Measurements from ENCODE around the gene CTRL.
"Not testable (repeated sequence)": the region's sequence is repeated elsewhere in the genome, so short reads cannot be mapped to it uniquely, and the experiment has no call there.

Gene CTRL

GRCh38 chr16:67942200-67942509 lies 10.5 kb upstream of the CTRL start:
- Mint-ChIP-seq H3K4me1 (ENCODE audit: low read depth in 2 of 2) (peaks cover 23% of the 10 kb centered on the region in 2 donors), H3K9me3 (no peaks in the 10 kb centered on the region), H3K27ac (peak overlapping the region in 1 of 2 donors; percentile 87), H3K36me3 (ENCODE audit: insufficient read depth) (no peaks in the 10 kb centered on the region), H3K27me3 (no peaks in the 10 kb centered on the region), H3K4me3 (no peak overlapping the region)
- ATAC-seq (replicated peaks) = peak; percentile 59
- no peak for DNase-seq

- no peak for ATAC-seq (replicated peaks)
- Mint-ChIP-seq H3K9me3 (no peaks in the 10 kb centered on the region), H3K4me3 (no peak overlapping the region), H3K27me3 (no peaks in the 10 kb centered on the region), H3K36me3 (ENCODE audit: insufficient read depth) (peaks cover 3% of the 10 kb centered on the region), H3K4me1 (ENCODE audit: low read depth in 2 of 2) (peaks cover 27 to 28% of the 10 kb centered on the region in 2 donors), H3K27ac (peak overlapping the region in 1 of 2 donors; percentile 87)
- no peak for DNase-seq
These were observed 10.0 kb upstream of the CTRL start for GRCh38 chr16:67941469-67942199.

- Mint-ChIP-seq H3K4me3 (no peak overlapping the region), H3K9me3 (no peaks in the 10 kb centered on the region), H3K36me3 (ENCODE audit: insufficient read depth) (peaks cover 13% of the 10 kb centered on the region), H3K4me1 (ENCODE audit: low read depth in 2 of 2) (peaks cover 29 to 32% of the 10 kb centered on the region in 2 donors), H3K27me3 (no peaks in the 10 kb centered on the region), H3K27ac (peak overlapping the region; percentile 62 to 87)
- ATAC-seq (replicated peaks) = no peak
- DNase-seq = no peak
These were observed 8.9 kb upstream of the CTRL start for GRCh38 chr16:67940446-67941089.

GRCh38 chr16:67939507-67940445 lies 8.1 kb upstream of the CTRL start:
- peaks cover 36 to 40% of the 10 kb centered on the region in 2 donors for H3K4me1 Mint-ChIP-seq (ENCODE audit: low read depth in 2 of 2)
- H3K27me3 Mint-ChIP-seq = no peaks in the 10 kb centered on the region
- DNase-seq (peak in 1 of 3 experiments; percentile 10), ATAC-seq (replicated peaks) (no peak)
- peak overlapping the region in 1 of 2 donors; percentile 57 for H3K4me3 Mint-ChIP-seq
- H3K9me3 Mint-ChIP-seq = no peaks in the 10 kb centered on the region
- H3K36me3 Mint-ChIP-seq (ENCODE audit: insufficient read depth) = peaks cover 21% of the 10 kb centered on the region
- peak overlapping the region; percentile 62 to 87 for H3K27ac Mint-ChIP-seq

- H3K9me3 Mint-ChIP-seq; ATAC-seq (replicated peaks); DNase-seq; H3K27me3 Mint-ChIP-seq: not testable (repeated sequence)
- Mint-ChIP-seq H3K36me3 (ENCODE audit: insufficient read depth) (peaks cover 42% of the 10 kb centered on the region), H3K4me1 (ENCODE audit: low read depth in 2 of 2) (peaks cover 40 to 42% of the 10 kb centered on the region in 2 donors), H3K27ac (peak overlapping the region; percentile 92 to 98), H3K4me3 (peak overlapping the region; percentile 19 to 100)
These were observed 6.1 kb upstream of the CTRL start for GRCh38 chr16:67937713-67938112.

GRCh38 chr16:67936880-67937605 lies 5.4 kb upstream of the CTRL start:
- Mint-ChIP-seq H3K9me3 (no peaks in the 10 kb centered on the region), H3K36me3 (ENCODE audit: insufficient read depth) (peaks cover 46% of the 10 kb centered on the region), H3K27me3 (no peaks in the 10 kb centered on the region), H3K4me1 (ENCODE audit: low read depth in 2 of 2) (peaks cover 37 to 39% of the 10 kb centered on the region in 2 donors), H3K4me3 (peak overlapping the region; percentile 100), H3K27ac (peak overlapping the region; percentile 92 to 98)
- ATAC-seq (replicated peaks) (peak; percentile 53), DNase-seq (peak; percentile 67 to 74 (median 72))

- peaks cover 46% of the 10 kb centered on the region for H3K36me3 Mint-ChIP-seq (ENCODE audit: insufficient read depth)
- H3K27me3 Mint-ChIP-seq = no peaks in the 10 kb centered on the region
- ATAC-seq (replicated peaks) (peak; percentile 1), DNase-seq (peak in 2 of 3 experiments; percentile 13 to 14)
- H3K9me3 Mint-ChIP-seq = no peaks in the 10 kb centered on the region
- peak within 1 kb of the TSS; percentile 100 for H3K4me3 Mint-ChIP-seq
- H3K27ac Mint-ChIP-seq = peak within 1 kb of the TSS; percentile 92 to 98
- H3K4me1 Mint-ChIP-seq (ENCODE audit: low read depth in 2 of 2) = peaks cover 30 to 33% of the 10 kb centered on the region in 2 donors
These were observed 4.6 kb upstream of the CTRL start, which contains the start of gene PSMB10 for GRCh38 chr16:67936124-67936879. Gene PSMB10, minus strand, starts transcription at chr16:67936850. Its CDS starts 101 bp downstream, at chr16:67936749.

GRCh38 chr16:67935402-67936123 lies 3.9 kb upstream of the CTRL start:
- Mint-ChIP-seq H3K27me3 (no peaks in the 10 kb centered on the region), H3K4me1 (ENCODE audit: low read depth in 2 of 2) (peaks cover 30 to 33% of the 10 kb centered on the region in 2 donors), H3K9me3 (no peaks in the 10 kb centered on the region), H3K36me3 (ENCODE audit: insufficient read depth) (peaks cover 51% of the 10 kb centered on the region), H3K4me3 (peak overlapping the region; percentile 100), H3K27ac (peak overlapping the region; percentile 92 to 98)
- DNase-seq (peak; percentile 90 to 92 (median 92)), ATAC-seq (replicated peaks) (peak; percentile 92)

- ATAC-seq (replicated peaks) = no peak
- peaks cover 27 to 30% of the 10 kb centered on the region in 2 donors for H3K4me1 Mint-ChIP-seq (ENCODE audit: low read depth in 2 of 2)
- H3K4me3 Mint-ChIP-seq = peak overlapping the region; percentile 100
- H3K27me3 Mint-ChIP-seq = no peaks in the 10 kb centered on the region
- H3K9me3 Mint-ChIP-seq = no peaks in the 10 kb centered on the region
- peaks cover 53% of the 10 kb centered on the region for H3K36me3 Mint-ChIP-seq (ENCODE audit: insufficient read depth)
- DNase-seq = no peak
- peak overlapping the region; percentile 92 to 98 for H3K27ac Mint-ChIP-seq
These were observed 3.4 kb upstream of the CTRL start for GRCh38 chr16:67935101-67935401.

GRCh38 chr16:67934306-67935100 lies 2.8 kb upstream of the CTRL start:
- H3K27me3 Mint-ChIP-seq = no peaks in the 10 kb centered on the region
- H3K4me3 Mint-ChIP-seq = peak overlapping the region; percentile 100
- H3K27ac Mint-ChIP-seq = peak overlapping the region; percentile 92 to 98
- DNase-seq = no peak
- H3K36me3 Mint-ChIP-seq (ENCODE audit: insufficient read depth) = peaks cover 53% of the 10 kb centered on the region
- ATAC-seq (replicated peaks) = no peak
- no peaks in the 10 kb centered on the region for H3K9me3 Mint-ChIP-seq
- peaks cover 21 to 24% of the 10 kb centered on the region in 2 donors for H3K4me1 Mint-ChIP-seq (ENCODE audit: low read depth in 2 of 2)

- H3K27ac Mint-ChIP-seq = peak overlapping the region in 1 of 2 donors; percentile 98
- H3K9me3 Mint-ChIP-seq = no peaks in the 10 kb centered on the region
- DNase-seq (no peak), ATAC-seq (replicated peaks) (no peak)
- H3K36me3 Mint-ChIP-seq (ENCODE audit: insufficient read depth) = peaks cover 53% of the 10 kb centered on the region
- H3K4me1 Mint-ChIP-seq (ENCODE audit: low read depth in 2 of 2) = peaks cover 21 to 24% of the 10 kb centered on the region in 2 donors
- H3K27me3 Mint-ChIP-seq = no peaks in the 10 kb centered on the region
- H3K4me3 Mint-ChIP-seq = peak overlapping the region; percentile 10 to 49
These were observed 2.1 kb upstream of the CTRL start for GRCh38 chr16:67933805-67934204.

Measured in effector memory CD8-positive, alpha-beta T cell (primary cell).